Urothelium cell line (cell line): ENCODE measurements around the gene ANO2.

Experiments used
- DNase-seq: peaks from one replicate; pipeline ENCODE4 v3.0.0; 2011; ENCODE audit warnings: low spot score, mixed read lengths
- FAIRE-seq: peaks from 2 replicates; lab custom pipeline; 2011; peaks lifted over from hg19 to GRCh38; lab: Jason Lieb, UNC

ANO2 gene

DNA sequence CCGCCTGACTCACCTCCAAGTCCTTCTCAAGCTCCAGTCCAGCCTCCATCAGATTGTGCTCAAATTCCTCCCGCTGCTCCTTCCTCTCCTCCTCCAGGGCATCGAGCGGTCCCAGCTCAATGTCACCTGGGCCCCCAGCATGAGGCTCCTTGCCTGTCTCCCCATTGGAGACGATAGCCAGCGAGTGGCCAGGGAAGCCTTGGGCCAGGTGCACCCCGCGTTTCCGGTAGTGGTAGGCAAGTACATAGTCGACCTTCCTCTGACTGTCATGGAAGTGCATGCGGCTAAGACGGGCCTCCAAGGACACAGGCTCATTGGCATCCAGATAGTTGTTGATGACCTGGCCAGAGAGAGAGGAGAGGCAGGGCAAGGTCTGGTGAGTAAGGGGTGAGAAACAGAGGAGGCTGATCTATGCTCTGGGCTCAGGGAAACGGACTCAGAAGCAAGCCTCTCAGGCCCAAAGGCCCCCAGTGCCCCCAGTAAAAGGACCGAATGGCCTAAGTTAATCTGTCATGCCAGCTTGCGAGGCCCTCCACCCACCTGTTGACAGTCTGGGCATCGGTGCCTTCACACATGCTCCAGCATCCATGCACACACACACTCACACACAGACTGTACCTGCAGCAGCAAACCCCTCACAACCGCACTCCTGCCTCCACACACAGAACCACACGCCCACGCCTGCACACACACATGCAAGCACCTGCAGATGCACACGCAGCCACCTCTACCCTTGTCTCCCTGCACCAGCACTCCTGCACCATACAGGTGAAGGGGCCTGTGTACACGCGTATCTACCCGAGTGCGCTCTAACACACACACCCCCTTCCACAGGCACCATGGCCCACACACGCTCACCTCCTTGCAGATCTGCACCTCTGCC lies 23.8 kb downstream of the ANO2 start:
- peak; percentile 96 for FAIRE-seq
- no peak for DNase-seq

DNA sequence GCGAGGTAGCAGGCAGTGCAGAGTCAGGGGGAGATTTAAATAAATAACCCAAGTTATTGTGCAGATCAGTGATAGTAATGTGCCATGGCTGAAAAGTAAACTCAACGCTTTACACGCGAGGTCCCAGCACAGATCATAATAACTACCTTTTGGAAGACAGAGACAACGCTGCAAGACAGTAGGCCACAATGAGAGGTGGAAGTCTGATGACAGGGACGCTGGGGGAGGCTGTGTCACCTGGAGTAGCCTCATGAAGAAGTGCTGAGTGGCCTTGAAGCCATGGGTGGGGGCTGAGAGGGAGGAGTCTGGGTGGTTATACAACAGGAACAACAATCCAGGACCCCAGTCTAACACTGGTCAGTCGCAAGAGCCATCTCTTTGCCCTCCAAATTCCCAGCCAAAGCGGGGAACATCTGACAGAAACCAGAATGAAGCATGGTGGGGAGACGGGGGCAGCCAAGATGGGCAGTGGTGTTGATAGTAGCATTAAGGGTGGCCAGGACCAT lies 28.2 kb downstream of the ANO2 start:
- no peak for FAIRE-seq

DNA sequence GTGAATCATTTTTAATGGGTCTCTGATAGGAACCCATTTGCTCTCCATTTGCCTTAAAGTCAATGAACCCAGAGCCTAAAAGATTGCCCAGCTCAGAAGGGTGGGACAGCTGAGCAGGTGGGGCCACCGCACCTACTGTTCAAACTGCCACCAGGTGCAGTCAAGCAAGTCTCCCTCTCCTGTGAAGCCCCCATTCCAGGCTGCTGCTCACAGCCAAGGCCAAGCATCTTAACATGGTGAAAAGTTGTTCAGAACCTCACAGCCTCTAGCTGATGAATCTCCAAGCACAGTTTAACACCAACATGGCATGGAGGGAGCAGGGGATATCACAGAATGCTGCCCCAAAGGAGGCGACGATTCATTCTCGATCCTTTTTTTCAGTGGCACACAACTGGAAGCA lies 29.5 kb downstream of the ANO2 start:
- DNase-seq, result no peak
- peak; percentile 81 for FAIRE-seq

More for the DNA sequence above, 28.2 kb downstream of the ANO2 start:
- DNase-seq, result no peak

DNA sequence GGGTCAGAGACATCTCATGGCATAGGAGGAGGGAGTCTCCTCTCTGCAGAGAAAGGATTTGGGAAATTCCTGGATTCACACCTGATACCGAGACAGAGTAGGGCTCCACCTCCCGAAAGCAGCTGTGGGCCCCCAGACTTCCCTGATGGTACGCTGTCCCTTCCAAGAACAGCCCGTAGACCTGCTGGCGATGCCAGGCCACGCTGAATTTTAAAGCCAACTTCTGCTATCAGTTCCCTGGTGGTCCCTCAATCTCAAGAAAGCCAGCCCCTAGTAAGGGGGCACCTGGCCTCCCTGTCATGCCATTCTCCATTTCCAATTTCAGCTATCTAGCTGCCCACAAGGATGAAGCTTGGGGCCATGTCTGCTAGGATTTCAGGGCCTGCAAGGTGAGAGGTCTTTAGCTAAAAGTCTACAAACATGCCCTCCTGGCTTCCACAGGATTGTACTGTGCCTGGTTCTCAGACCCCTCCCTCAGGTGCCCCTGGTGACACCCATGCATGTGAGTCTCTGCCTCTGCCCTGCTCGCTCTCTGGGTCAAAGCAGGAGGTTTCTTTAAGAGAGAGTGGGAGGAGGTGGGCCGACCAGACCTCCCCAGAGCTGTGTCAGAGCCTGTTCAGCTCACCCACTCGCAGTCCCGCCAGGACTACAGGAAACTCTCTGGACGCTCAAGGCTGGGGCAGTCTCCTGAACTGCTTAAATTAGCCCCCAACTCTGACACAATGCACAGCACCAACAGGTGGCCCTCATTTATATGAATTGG lies 30.5 kb downstream of the ANO2 start:
- DNase-seq, result no peak
- no peak for FAIRE-seq

DNA sequence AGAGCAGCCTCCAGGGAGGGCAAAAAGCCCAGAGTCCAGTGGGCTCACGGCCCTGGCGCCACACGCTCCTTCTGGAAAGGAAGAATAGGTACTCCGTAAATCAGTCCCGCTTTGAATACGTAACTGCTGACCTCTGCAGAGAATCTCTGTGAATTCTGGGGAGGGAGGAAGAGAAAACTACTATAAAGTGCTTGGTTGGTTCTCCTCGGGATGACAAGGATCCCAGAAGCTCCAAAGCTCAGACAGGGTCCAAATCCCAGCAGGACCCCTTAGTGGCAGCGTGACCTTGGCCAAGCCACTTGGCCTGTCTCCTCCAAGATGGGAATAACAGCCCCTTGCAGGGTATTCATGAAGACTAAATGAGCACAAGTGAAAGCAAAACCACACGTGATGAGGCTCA lies 31.7 kb downstream of the ANO2 start:
- no peak for FAIRE-seq
- no peak for DNase-seq

DNA sequence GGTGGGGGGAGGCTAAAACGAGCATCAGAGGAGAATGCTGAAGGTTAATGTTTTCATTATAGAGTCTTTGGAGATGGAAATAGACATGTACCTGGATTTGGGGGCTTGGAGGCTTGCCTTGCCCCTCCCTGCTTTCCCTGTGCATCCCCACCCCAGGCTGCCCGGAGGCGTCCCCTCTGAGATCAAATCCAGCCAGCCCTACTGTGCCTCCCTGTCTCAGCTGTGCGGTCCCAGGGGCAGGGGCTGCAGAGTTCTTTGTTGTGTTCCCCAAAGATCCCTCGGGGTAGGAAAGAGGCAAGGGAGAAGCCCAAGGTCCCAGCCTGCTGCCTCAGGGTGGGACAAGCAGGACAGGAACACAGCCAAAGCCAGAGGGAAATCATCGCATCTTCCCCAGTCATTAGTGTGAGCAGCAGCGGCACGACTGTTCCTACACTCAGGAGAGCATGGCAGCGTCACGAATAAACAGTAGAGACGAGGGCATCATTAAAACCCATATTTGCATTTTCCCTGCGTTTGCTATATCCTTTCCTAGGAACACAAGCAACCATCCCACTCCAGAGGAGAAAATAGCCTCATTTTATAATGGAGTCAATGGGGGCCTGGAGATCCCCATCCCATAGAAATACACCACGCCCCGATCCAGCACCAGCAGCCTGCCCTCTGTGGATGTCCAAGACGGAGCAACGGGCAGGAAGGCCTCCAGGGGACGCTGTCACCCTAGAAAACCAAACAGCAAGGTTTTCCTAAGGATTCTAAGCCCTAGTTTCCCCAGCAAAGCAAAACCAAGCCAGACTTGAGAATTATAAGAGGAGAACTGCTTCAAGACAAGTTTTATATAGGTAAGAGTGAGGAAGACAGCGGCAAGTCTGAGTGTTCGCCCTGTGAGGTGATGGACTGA lies 32.4 kb downstream of the ANO2 start:
- no peak for DNase-seq
- FAIRE-seq, result no peak

DNA sequence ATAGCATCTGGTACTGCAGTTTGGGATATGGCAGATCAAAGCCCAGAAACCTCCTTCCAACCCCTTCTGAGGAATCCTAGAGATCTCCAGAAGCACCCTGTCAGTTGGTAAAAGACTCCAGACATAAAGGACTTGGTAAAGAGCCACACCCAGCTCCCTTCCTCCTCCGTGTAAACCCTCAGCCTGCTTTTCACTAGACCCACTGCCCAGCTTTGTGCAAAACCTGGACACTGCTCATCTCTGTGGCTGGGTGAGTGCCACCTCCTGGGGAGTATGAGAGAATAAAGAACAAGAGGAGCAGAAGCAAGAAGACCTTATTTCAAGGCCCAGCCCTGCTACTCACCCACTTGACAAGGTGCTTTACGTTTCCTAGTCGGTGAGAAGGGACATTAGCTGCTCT lies 33.0 kb downstream of the ANO2 start:
- DNase-seq, result no peak
- no peak for FAIRE-seq

DNA sequence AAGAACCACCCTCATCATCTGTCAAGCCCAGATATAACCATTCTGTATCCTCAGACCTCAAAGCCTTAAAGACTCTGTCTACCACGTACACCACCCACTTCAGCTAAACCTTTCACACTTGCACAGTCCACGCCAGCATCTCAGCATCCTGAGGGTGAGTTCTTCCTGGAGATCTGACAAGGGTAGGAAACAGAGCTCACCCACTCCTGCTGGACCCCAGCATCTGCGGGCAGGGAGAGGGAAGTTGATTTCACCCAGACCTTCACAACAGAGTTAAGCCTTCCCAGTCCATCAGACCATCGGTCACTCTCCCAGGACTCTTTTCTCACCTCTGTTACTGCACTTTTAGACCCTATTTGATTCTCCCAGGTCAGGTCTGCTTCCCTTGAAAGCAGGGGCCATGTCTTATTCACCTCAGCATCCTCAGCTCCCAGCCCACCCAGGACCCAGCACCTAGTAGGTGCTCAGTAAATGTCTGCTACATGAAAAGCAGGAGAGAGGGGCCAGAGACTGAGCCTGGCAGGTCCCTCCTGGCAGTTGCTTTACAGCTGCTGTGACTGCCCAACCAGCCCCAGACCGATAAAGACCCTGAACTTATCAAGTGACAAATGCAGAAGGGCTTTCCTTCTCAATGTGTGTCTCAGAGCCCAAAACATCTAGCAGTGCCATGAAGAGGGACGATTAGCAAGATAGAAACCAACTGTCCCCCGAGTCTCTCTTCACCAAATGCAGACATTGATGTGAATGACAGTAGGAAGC lies 34.1 kb downstream of the ANO2 start:
- peak; percentile 80 for FAIRE-seq
- DNase-seq, result no peak

DNA sequence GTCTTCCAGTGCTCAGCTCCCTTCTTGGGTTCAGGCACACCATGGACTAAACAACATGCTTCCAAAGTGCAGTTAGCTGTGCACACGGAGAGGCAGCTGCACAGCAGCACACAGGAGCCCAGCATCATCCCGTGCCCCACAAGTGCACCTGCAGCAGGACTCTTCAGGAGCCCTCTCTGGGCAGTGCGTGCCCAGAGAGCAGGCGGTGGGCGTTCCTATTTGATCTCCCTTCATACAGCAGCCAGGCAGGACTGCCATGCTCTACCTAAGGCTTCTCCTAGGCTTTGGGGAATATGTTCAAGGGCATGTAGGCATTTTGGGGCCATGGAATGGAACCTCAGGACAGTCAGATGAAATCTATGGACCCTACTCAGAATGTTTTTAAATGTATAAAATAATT lies 35.5 kb downstream of the ANO2 start:
- FAIRE-seq, result no peak
- no peak for DNase-seq

DNA sequence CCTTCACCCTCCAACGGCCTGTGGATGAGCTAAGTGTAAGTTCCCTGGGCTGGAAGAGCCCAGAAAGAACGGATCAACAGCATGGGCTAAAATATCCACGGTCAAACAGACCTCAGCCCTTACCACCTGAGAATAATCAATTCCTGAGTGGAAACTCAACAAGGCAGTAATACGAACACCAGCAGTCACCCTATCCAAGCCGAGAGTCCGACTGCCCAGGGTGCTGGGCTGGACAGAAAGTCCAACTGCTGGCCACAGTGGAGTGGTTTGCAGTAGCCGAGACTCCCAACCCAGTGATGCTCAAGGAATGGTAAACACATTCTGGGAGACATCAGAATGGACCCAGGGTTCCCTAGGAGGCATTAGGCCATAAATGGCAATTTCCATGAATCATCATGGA lies 36.8 kb downstream of the ANO2 start:
- DNase-seq, result no peak
- peak; percentile 75 for FAIRE-seq

DNA sequence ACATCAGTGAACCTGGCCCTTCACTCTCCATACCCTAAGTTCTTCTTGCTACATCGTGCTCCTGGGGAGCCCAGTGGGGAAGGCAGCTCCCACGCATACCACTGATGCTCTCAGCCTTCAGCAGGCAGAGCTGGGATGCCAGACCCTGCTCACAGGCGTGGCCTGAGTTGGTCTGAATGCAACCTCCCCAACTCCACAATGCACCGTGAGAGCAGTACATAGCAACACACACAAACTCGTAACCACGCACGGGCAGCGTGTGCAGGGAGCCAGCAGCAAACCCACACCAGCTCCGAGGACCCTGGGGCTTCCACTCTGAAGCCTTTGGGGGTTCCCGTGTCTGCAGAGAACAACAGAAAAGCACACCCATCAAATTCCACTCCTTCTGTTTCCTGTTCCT lies 37.3 kb downstream of the ANO2 start:
- DNase-seq (no peak), FAIRE-seq (peak; percentile 13)

DNA sequence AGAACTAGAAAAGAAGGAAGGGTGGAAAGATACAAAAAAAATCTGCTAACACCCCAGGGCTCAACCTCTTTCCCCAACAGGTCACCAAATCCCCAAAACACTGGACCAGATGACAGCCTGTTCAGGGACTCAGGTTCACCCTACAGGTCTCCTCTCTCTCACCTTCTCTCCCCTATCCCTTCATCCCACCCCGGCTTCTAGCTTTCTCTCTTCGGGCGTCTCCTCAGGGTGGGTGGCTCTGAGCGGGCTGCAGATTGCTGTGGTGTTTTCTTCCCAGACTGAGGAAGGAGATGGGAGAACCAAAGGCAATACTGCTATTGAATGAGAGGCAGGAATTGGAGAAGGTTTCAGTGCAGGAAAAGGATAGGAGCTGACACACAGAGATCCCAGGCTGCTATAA lies 39.3 kb downstream of the ANO2 start:
- FAIRE-seq (no peak), DNase-seq (no peak)

DNA sequence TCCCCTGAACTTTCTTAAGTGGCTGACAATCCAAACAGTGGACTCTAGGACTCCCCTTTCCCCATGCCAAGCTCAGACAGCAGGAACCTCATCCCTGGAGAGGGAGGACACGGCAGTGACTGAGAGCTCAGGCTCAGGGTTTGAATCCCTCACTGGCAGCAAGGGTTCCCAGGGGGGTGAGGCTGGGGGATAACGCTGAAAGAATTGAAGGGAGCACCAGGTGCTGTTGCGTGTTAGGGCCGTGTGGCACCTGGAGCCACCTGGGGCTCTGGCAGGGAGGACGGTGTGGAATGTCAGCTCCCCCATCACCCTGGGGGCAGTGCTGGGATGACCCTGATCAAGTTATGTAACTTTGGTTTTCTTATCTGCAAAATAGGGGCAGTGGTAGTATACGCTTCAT lies 40.1 kb downstream of the ANO2 start:
- DNase-seq (no peak), FAIRE-seq (peak; percentile 44)

DNA sequence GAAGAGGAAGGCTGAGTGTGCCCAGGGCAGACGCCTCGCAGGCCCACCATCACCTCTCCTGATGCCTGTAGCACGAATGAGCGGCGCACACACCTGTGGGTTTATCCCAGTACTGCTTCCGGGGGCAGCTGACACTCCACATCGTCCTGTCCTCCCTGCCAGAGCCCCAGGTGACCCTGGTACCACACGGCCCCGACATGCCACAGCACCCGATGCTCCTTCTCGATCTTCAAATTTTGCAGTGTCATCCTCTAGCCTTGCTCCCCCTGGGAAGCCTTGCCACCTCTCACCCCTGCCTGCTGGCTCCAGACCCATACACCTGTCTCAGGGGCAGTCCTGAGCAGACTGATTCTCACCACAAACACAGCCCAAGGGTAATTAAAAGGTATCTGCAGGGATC lies 40.6 kb downstream of the ANO2 start:
- peak; percentile 9 for FAIRE-seq
- no peak for DNase-seq

DNA sequence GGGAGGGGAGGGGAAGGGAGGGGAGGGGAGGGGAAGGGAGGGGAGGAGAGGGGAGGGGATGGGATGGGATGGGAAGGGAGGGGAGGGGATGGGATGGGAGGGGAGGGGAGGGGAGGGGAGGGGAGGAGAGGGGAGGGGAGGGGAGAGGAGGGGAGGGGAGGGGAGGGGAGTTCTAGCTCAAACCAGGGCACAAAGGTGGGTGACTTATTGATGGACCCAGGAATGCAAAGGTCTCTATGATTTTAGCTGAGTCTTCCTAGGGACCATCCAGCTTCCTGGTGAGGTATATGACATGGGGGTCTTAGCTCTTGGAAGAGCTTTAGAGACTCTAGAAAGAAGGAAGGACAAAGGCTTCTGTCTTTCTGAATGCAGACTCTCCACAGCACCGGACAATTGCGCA lies 42.3 kb downstream of the ANO2 start:
- FAIRE-seq (no peak), DNase-seq (no peak)

DNA sequence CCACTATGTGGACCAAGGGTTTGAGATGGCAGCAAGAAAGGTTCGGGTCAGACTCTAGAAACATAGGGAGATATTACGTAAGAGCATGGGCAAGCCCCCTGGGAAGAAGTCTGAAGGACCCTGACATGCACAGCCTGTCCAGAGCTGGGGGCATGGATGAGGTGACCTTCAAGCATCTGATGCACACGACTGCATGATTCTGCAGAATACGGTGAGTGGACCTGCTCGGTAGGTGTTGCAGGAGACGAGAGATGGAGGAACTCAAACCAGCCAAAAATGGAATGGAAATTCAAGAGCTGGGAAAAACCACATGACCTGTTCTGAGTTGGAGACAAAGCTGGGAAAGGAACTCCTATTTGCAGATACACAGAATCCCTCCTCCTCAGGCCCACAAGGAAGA lies 43.6 kb downstream of the ANO2 start:
- FAIRE-seq (no peak), DNase-seq (no peak)

DNA sequence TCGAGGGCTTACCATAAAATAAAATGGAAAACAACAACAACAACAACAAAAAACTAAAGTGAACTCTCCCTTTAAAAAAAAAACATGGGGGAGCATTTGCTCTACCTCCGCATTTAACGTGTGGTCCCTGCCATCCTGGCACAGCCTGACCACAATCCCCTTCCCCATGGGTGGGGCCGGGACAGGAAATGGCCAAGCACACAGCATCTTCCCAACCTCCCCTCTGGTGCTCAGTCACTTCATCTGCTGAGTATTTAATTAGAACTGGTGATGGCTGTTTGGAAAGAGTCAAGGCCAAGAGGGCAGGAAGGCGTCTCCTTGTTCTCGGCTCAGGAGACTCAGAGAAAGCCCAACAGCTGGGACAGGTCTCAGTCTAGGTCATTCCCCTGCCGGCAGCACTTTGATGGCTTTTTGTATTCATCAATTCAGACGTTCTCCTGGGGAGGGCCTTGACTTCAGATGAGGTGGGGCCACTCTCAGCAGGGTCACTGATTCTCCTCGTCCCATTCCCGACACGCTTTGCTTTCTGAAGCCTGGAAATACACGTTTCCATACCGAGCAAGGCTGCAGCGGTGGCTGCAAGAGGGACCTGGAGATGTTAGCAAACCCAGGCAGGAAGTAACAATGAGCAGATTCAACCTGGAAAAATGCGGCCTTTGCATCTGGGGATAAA lies 44.4 kb downstream of the ANO2 start:
- no peak for DNase-seq
- peak; percentile 53 for FAIRE-seq

DNA sequence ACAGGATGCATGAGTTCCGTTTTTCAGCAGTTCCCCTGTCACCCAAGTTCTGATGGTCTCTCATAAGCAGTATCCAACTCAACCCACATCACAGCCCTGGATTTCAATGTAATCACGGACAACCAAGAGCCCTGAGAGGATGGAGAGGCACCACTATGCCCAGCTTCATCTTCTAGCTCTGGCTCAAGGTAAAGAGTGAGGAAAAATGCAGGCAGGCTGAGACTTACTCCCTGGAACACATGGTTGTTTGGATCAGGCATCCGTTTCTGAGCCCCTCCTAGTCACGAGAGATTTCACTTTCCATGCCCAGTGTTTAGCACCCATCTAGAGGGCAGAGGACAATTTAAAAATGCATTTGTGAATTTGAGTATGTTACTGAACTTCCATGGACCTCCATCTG lies 45.0 kb downstream of the ANO2 start:
- FAIRE-seq, result peak; percentile 30

DNA sequence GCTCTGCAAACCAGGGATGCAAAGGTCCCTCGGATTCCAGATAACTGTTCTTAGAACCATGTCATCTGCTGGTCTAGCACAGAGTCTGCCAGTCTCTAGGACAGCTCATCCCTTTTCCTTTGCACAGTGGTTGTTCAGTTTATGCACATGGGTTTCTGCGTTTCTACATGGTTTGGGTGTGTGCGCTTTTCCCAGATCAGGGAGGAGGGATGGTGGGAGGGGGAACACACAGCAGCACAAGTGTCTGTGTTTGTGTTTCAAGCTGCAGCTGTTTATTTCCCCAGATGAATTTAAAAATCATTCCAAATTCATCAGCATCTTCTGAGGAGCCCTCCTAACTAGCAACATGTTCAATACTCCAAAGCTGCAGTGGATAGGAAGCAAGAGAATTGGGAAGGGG lies 45.4 kb downstream of the ANO2 start:
- DNase-seq, result no peak
- FAIRE-seq, result no peak

More for the DNA sequence above, 45.0 kb downstream of the ANO2 start:
- no peak for DNase-seq

DNA sequence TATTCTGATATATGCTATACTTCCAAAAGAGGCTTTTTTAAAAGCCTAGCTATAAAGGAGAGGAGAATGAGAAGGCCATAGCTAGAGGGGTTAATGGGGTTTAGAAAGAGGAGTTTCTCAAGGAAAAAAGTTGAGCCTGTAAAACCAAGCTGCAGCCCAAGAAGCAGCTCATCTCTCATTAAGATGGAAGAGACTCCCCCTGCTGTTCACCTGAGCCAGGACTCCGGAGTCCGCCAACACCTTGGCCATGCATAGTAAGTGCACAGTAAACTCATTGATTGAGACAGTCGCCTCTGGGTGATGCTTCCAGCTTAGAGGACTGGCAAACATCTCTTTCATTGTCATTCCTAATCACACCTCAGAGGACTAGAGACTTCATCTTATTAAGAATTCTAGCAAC lies 46.2 kb downstream of the ANO2 start:
- peak; percentile 56 for DNase-seq
- FAIRE-seq, result no peak
